Transverse colon (tissue), 3 donors: ENCODE data around the gene DIP2A.

Experiments
- POLR2A ChIP-seq: fragments of 450-650 bp; IDR thresholded peaks from one replicate; pipeline ENCODE4 v1.6.1; 2016; ENCODE audit warnings: antibody characterized with exemption, mild to moderate bottlenecking, moderate library complexity
- TF ChIP-seq, protein P1 (sequence below), 5 experiments: fragments of 200-600 bp in 3 of 5; fragments of 450-650 bp in 2 of 5; sonication (generic) in 3 of 5; IDR thresholded peaks; 1 replicate in 2 of 5; 2 replicates in 3 of 5; pipeline ENCODE4 v1.5.1; 2016 to 2017; ENCODE audit warnings: antibody characterized with exemption in 5 of 5, inconsistent platforms in 3 of 5, mild to moderate bottlenecking in 2 of 5, moderate library complexity in 1 of 5

DNA sequence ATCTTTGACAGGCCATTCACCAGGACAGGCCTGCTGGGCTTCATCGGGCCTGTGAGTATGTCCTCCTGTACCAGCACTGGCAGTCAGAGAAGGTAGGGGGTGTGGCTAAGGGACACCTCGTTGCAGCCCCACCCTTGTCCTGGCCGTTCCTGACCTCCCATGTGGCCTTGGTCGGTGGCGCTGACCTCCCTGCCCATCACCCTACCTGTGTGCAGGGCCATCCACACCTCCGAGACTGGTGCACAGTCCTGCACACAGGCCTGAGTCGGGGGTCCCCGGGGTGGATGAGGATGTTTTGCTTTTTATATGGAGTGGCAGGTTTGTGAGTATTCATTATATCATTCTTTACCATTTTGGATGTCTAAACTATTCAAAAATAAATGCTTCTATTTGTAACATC is 87.2 kb downstream of the DIP2A start:
- TF ChIP-seq, protein P1, sequence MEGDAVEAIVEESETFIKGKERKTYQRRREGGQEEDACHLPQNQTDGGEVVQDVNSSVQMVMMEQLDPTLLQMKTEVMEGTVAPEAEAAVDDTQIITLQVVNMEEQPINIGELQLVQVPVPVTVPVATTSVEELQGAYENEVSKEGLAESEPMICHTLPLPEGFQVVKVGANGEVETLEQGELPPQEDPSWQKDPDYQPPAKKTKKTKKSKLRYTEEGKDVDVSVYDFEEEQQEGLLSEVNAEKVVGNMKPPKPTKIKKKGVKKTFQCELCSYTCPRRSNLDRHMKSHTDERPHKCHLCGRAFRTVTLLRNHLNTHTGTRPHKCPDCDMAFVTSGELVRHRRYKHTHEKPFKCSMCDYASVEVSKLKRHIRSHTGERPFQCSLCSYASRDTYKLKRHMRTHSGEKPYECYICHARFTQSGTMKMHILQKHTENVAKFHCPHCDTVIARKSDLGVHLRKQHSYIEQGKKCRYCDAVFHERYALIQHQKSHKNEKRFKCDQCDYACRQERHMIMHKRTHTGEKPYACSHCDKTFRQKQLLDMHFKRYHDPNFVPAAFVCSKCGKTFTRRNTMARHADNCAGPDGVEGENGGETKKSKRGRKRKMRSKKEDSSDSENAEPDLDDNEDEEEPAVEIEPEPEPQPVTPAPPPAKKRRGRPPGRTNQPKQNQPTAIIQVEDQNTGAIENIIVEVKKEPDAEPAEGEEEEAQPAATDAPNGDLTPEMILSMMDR (IDR thresholded peaks at IDR 0.05), result no peak
- no peak for TF ChIP-seq POLR2A
